Colon (tissue), 2 donors: Measurements from ENCODE around the gene DPH7.
"Not testable (repeated sequence)": the region's sequence is repeated elsewhere in the genome, so short reads cannot be mapped to it uniquely, and the experiment has no call there.

Source experiments
- FAIRE-seq: peaks from 2 replicates; lab custom pipeline; 2012; peaks lifted over from hg19 to GRCh38; lab: Jason Lieb, UNC
- donor health status: control.
- donor health status: control.

The DPH7 gene

GRCh38 chr9:137606005-137606621 is 27.4 kb upstream of the DPH7 start:
- FAIRE-seq = no peak

DNA sequence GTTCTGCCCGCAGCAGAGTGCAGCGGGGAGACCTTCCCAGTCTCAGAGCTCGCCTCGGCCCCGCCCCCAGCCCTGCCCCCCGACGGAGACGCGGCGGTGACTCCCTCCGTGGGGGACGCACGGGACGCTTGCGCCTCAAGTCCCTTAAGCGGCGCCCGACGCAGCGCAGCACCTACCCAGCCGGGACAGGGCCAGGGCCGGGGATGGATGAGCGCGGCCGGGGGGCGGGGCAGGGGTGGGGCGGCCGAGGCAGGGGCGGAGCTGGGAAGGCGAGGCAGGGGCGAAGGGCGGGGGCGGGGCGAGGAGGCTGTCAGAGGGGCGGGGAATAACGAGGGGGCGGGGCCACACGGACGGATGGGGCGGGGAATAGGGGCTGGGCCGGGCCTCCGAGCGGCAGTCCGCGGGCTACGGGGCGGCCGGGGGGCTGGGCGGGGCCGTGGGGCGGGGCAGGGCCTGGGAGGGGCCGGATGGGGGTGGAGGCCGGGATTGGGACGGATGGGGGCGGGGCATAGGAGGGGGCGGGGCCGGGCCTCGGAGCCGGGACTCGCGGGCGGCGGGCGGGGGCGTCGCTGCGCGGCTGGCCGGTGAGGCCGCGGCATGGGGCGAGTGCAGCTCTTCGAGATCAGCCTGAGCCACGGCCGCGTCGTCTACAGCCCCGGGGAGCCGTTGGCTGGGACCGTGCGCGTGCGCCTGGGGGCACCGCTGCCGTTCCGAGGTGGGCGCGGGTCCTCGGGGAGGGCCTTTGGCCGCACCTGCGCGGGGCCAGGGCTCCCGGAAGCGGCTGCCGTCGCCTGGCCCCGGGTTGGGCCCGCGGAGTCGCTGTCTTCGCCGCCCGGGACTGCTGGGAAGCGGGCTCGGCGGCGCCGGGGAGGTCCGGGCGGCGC is 26.6 kb upstream of the DPH7 start, which contains the start of gene ARRDC1:
Gene ARRDC1 (plus strand): TSS at position 566 of the 884 bp plus-strand sequence. CDS start 32 bp downstream, at position 598.
- no peak for FAIRE-seq

GRCh38 chr9:137604345-137605086 is 25.8 kb upstream of the DPH7 start:
- no peak for FAIRE-seq

- no peak for FAIRE-seq
Measured at GRCh38 chr9:137603879-137604278, 25.2 kb upstream of the DPH7 start.

GRCh38 chr9:137602661-137603060 is 23.9 kb upstream of the DPH7 start:
- no peak for FAIRE-seq

DNA sequence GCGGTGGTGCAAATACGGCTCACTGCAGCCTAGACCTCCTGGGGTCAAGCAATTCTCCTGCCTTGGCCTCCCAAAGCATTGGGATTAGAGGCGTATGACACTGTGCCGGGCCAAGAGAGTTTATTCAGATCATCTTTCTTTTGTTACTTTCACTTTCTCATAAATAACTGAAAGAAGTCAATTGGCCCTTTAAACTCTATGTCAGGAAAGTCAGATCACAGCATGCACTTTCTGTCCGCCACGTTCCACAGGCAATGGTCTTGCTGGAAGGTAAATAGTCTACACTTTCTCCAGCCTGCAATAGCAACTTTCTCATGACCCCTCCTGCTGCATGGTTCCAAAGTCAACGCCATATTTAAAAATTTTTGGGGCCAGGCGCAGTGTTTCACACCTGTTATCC is 20.2 kb upstream of the DPH7 start:
- FAIRE-seq = no peak

DNA sequence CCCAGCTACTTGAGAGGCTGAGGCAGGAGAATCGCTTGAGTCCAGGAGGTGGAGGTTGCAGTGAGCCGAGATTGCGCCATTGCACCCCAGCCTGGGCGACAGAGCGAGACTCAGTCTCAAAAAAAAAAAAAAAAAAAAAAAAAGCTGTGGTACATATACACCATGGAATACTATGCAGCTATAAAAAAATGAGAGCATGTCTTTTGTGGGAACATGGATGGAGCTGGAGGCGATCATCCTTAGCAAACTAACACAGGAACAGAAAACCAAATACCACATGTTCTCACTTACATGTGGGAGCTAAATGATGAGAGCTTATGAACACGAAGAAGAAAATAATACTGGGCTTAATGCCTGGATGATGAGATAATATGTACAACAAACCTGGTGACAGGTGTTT is 17.9 kb upstream of the DPH7 start:
- FAIRE-seq = not testable (repeated sequence)

- FAIRE-seq = no peak
Measured at GRCh38 chr9:137593176-137593575, 14.5 kb upstream of the DPH7 start.

DNA sequence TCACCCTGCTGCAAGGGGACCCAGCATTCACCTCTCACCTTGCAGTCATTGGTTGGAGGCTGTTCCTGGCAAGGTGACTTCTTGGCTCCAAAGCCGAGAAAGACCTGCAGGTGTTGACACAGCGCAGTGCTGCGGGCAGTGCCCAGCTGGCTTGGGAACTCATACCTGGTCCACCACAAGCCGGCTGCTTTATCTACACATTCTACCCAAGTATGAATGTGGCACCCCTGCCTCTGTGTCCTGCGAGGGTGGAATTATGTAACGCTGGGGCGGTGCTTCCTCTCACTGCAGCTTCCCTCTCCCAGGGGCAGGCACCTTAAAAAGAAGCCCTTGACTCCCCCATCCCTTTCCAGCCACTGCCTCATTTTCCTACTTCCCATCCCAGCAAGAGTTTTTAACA is 14.0 kb upstream of the DPH7 start:
- FAIRE-seq = no peak

- FAIRE-seq = no peak
Measured at GRCh38 chr9:137590469-137591383, 12.0 kb upstream of the DPH7 start, which contains the start of gene ZMYND19. Gene ZMYND19 (minus strand): TSS chr9:137590512. CDS start chr9:137590263, 249 bp downstream.

- no peak for FAIRE-seq
Measured at GRCh38 chr9:137590123-137590468, 11.4 kb upstream of the DPH7 start.

- no peak for FAIRE-seq
Measured at GRCh38 chr9:137589441-137590122, 10.9 kb upstream of the DPH7 start.

DNA sequence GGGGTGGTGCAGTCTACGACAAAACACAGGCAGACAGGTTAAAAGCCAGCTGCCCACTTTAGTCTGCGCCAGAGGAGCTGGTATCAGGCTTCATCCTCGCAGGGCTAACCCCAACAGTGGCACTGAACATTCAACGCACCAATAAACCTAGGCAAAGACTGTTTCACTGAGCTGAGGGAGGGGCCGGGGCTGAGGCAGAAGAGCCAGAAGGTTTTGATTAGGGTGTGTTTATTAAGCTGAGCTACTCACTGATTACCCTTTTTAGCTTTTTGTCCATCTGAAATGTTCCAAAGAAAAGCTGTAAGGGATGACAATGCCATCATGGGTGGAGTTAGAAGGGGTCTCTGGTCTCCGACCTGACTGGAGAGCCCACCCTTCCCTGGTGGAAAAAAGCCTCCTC is 10.2 kb upstream of the DPH7 start:
- FAIRE-seq = no peak

DNA sequence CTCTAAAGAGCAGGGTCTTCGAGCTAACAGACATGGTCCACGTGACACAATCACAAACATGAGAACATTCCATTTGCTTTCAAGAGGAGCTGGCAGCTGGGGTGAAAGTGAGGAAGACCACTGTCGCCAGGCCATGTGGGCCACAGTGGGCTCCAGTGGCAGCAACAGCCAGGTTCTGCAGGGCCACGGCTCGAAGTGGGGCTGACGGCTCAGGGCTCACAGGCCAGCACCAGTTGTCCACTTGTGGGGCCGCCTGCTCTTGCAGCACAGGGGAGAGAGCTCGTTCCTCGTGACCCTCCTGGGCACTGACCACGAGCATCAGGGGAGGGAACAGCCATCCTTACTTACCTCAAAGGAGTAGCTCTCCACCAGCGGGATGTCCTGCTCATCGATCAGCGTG is 9.6 kb upstream of the DPH7 start:
- FAIRE-seq = no peak

- FAIRE-seq = no peak
Measured at GRCh38 chr9:137586854-137587253, 8.1 kb upstream of the DPH7 start.

DNA sequence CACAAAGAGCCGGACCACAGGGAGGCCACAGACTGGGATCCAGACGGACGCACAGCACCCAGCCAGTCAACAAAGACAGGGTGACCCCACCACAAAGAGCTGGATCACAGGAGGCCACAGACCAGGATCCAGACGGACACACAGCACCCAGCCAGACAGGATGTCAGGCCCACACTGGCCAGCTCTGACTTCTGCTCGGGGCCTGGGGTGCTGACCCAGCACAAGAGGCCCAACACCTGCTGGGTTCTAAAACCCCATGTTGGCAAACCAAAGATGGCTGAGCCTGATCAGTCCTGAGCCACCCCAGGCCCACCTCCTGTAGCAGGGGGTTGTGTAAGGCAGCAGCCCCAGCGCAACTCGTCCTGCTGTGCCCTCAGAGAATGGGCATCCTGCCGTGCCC is 5.2 kb upstream of the DPH7 start:
- no peak for FAIRE-seq

DNA sequence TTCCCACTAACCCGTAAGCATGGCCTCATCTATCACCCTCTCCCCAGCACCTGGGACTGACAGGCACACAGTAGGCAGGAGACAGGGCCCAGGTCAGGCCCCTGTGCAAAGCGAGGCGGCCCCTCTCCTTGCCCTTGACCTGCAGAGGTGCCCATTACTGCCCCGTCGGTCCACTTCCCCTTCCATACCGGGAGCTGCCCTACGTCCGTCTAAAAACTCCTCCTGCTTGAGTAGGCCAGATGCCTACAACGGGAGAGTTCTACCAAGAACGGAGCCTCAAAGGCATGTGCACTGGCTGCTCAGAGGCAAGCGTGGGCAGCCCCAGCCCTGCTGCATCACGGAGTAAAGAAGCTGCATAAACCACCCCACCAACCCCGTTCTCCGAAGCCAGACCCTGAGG is 4.6 kb upstream of the DPH7 start:
- FAIRE-seq = no peak

DNA sequence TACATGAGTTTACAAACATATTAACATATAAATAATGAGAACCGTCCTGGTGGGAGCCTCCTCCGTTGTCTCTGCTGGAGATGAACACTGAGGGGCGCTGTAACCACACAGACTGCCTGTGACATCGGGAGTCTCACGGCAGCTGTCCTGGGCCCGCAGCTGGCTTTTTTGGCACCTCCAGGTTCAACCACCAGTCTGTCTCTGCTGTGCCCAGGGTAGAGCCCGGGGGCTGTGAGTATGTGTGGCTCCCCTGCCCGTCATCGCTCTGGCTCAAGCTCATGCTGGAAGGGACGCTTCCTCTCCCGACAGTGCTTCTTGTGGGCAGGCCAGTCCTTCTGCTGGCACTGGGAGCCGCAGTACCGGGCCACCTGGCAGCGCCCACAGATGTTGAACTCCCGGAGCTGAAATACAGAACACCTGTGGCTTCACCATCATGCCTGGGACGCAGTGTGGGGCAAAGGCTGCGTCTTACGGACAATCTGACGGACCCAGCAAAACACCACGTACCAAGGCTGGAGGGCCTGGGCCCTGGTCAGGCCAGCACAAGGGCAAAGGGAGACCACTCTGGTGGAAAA is 3.6 kb upstream of the DPH7 start:
- FAIRE-seq = no peak

- FAIRE-seq = no peak
Measured at GRCh38 chr9:137581361-137582285, 2.9 kb upstream of the DPH7 start.

DNA sequence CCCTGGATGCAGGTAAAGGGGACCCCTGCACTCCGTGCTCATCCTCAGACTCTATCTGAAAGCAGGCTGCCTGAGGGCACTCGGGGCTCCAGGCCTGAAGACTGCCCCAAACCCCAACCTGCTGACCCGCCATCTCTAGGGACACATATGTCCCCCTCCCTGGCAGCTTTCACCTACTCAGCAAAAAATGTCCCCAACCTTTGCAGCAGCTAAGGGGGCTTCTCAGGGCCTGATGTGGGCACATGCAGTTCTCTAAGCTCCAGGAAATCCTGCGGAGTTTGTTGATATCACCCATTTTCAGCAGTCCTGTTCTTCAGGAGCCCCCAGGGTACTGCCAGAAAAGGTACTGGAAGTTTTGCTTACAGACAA is 2.2 kb upstream of the DPH7 start:
- FAIRE-seq = no peak
